Mesendoderm (in vitro differentiated cells): ENCODE data around the gene TRAPPC3L.

ENCODE experiments used
- DNase-seq: peaks from one replicate; pipeline ENCODE4 v3.0.0; 2013
- H2AK5ac ChIP-seq: 2 replicates; pipeline ENCODE4 v1.6.1; 2013; ENCODE audit warnings: low read length, inconsistent platforms
- H2BK120ac ChIP-seq: 2 replicates; pipeline ENCODE4 v1.6.1; 2013; ENCODE audit warnings: low read depth, mild to moderate bottlenecking, low read length, moderate library complexity, mixed read lengths
- H2BK15ac ChIP-seq: replicated peaks from 2 replicates; pipeline ENCODE4 v1.6.1; 2013; ENCODE audit warnings: low read depth, mild to moderate bottlenecking, moderate library complexity
- H2BK5ac ChIP-seq: 2 replicates; pipeline ENCODE4 v1.6.1; 2013; ENCODE audit warnings: low read length, inconsistent platforms
- H3K18ac ChIP-seq: 2 replicates; pipeline ENCODE4 v1.6.1; 2013; ENCODE audit warnings: mild to moderate bottlenecking, low read length, mixed read lengths
- H3K23ac ChIP-seq: one replicate; pipeline ENCODE4 v1.6.1; 2013; ENCODE audit warnings: low read length
- H3K27ac ChIP-seq: 2 replicates; pipeline ENCODE4 v1.5.1; 2013; ENCODE audit warnings: low read depth, mild to moderate bottlenecking, inconsistent platforms, low read length, moderate library complexity
- H3K27me3 ChIP-seq: 2 replicates; pipeline ENCODE4 v1.6.1; 2013; ENCODE audit warnings: low read length, control low read depth, mild to moderate bottlenecking, inconsistent platforms; ENCODE audit not compliant: insufficient read depth, poor library complexity
- H3K36me3 ChIP-seq: 2 replicates; pipeline ENCODE4 v1.6.1; 2013; ENCODE audit warnings: low read length, inconsistent platforms; ENCODE audit not compliant: control insufficient read depth, insufficient read depth
- H3K4ac ChIP-seq: one replicate; pipeline ENCODE4 v1.6.1; 2013; ENCODE audit warnings: low read depth, mild to moderate bottlenecking, low read length, moderate library complexity
- H3K4me1 ChIP-seq: 2 replicates; pipeline ENCODE4 v1.6.1; 2013; ENCODE audit warnings: low read depth, low read length, inconsistent platforms; ENCODE audit not compliant: control insufficient read depth
- H3K4me2 ChIP-seq: 2 replicates; pipeline ENCODE4 v1.6.1; 2013; ENCODE audit warnings: low read length
- H3K4me3 ChIP-seq: 2 replicates; pipeline ENCODE4 v1.5.1; 2013; ENCODE audit warnings: mild to moderate bottlenecking, low read length
- H3K56ac ChIP-seq: one replicate; pipeline ENCODE4 v1.6.1; 2013; ENCODE audit warnings: low read length
- H3K79me1 ChIP-seq: 2 replicates; pipeline ENCODE4 v1.6.1; 2013; ENCODE audit warnings: low read length, inconsistent platforms
- H3K79me2 ChIP-seq: 2 replicates; pipeline ENCODE4 v1.6.1; 2013; ENCODE audit warnings: mild to moderate bottlenecking, low read length; ENCODE audit not compliant: control insufficient read depth, insufficient read depth
- H3K9ac ChIP-seq: 2 replicates; pipeline ENCODE4 v1.6.1; 2013; ENCODE audit warnings: low read length, inconsistent platforms
- H4K5ac ChIP-seq: one replicate; pipeline ENCODE4 v1.6.1; 2013; ENCODE audit warnings: low read length
- H4K8ac ChIP-seq: one replicate; pipeline ENCODE4 v1.6.1; 2013; ENCODE audit warnings: low read depth, mild to moderate bottlenecking, control low read depth, low read length, moderate library complexity
- WGBS: extraction: QIAGEN DNeasy Blood & Tissue Kit; methylation state at CpG from one replicate; pipeline ENCODE4 v1.1.7; 2013; ENCODE audit warnings: low lambda C conversion rate, missing lambda C conversion rate; ENCODE audit not compliant: insufficient coverage; ENCODE audit errors: extremely low coverage; 5-methylcytosine and 5-hydroxymethylcytosine counted together

TRAPPC3L gene

DNA sequence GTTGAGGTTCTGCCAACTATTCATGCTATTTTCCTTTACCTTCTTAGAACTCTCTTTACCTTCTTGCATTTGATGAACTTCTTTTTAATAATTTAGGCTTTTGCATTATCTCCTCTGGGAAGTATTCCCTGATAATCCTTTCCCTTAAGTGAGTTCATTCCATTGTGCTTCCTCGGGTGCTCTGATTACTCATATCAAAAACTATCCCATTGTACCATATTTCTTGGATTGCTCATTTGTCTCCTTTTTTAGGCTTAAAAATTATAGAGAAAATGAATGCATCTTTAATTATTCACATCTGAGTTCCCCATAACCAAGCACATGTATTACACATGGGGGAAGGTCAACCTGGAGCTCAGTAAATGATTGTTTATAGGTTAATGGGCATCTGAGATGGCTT is 10.6 kb upstream of the TRAPPC3L start:
- Histone ChIP-seq H4K5ac (no peak overlapping the region), H2BK15ac (no peak overlapping the region), H3K27me3 (no peaks in the 10 kb centered on the region), H3K4ac (no peak overlapping the region), H3K4me3 (no peak overlapping the region), H3K79me2 (no peaks in the 10 kb centered on the region), H3K27ac (no peak overlapping the region), H3K23ac (no peak overlapping the region), H3K36me3 (no peaks in the 10 kb centered on the region), H3K18ac (no peak overlapping the region), H4K8ac (no peak overlapping the region), H3K4me2 (no peak overlapping the region), H2BK120ac (no peak overlapping the region), H3K79me1 (no peaks in the 10 kb centered on the region), H2AK5ac (no peak overlapping the region), H3K4me1 (no peaks in the 10 kb centered on the region), H3K56ac (no peak overlapping the region), H3K9ac (no peak overlapping the region), H2BK5ac (no peak overlapping the region)
- WGBS: no CpG with 5 or more reads among the region's 1 CpG
- DNase-seq: no peak

DNA sequence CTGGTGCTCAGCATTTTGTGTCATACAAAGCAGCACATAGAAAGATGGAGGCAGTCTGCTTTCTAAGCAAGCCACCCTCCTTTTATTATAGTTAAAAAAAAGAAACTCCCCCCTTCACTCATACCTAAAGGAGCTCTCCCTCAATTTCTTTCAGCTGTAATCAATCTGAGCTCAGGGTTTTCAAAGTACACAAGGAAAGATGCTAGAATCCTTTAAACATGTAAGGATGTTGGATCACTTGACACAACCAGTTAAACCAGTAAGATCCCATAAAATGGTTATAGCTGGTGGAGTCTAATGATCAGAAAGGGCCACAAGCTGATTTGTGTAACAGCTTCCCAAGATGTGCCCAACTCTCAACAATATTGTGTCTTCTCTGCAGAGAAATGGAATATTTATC is 8.0 kb upstream of the TRAPPC3L start, which contains the start of gene CALHM4:
TSS of gene CALHM4 (plus strand) at position 301 of the 400 bp plus-strand sequence. CDS start at position 344, 43 bp downstream.
- Histone ChIP-seq H3K18ac (no peak within 1 kb of the TSS), H3K56ac (no peak within 1 kb of the TSS), H3K79me1 (no peaks in the 10 kb centered on the region)

DNA sequence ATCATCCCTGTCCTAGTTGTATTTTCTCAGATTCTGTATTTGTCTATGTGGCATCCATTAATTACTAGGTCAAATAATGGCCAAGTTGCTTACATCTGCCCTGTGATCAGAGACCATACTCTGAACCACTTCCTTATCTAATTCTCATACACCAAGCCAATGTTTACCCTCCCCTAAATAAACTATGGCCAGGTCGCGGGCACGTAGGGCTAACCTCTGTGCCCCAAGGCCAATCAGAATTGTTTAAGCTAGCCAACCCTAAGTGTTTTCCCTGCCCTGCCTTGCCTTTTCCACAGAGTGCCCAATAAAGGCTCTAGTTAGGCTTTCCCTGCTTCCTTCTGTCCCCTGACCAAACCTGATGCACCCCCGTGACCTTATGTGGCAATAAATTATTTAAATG is 5.3 kb upstream of the TRAPPC3L start:
- WGBS: no CpG with 5 or more reads among the region's 4 CpGs
- DNase-seq: no peak
- H2AK5ac ChIP-seq: no peak overlapping the region
- no peak overlapping the region for H2BK120ac ChIP-seq
- H4K5ac ChIP-seq: no peak overlapping the region
- H3K23ac ChIP-seq: no peak overlapping the region
- H2BK15ac ChIP-seq: no peak overlapping the region
- H3K18ac ChIP-seq: no peak overlapping the region
- no peak overlapping the region for H3K56ac ChIP-seq
- no peaks in the 10 kb centered on the region for H3K27me3 ChIP-seq
- H3K4me1 ChIP-seq: no peaks in the 10 kb centered on the region
- no peak overlapping the region for H4K8ac ChIP-seq
- H3K4ac ChIP-seq: no peak overlapping the region
- no peak overlapping the region for H2BK5ac ChIP-seq
- H3K9ac ChIP-seq: no peak overlapping the region
- H3K36me3 ChIP-seq: no peaks in the 10 kb centered on the region
- no peaks in the 10 kb centered on the region for H3K79me2 ChIP-seq
- H3K4me3 ChIP-seq: no peak overlapping the region
- no peaks in the 10 kb centered on the region for H3K79me1 ChIP-seq
- no peak overlapping the region for H3K27ac ChIP-seq
- no peak overlapping the region for H3K4me2 ChIP-seq

More for the DNA sequence above, 8.0 kb upstream of the TRAPPC3L start, which contains the start of gene CALHM4:
- no peaks in the 10 kb centered on the region for H3K4me1 ChIP-seq
- no peaks in the 10 kb centered on the region for H3K79me2 ChIP-seq
- no peak within 1 kb of the TSS for H3K4me3 ChIP-seq
- H2AK5ac ChIP-seq: no peak within 1 kb of the TSS
- no peak within 1 kb of the TSS for H3K23ac ChIP-seq
- no peak within 1 kb of the TSS for H3K4me2 ChIP-seq
- no peak within 1 kb of the TSS for H4K8ac ChIP-seq
- no peak for DNase-seq
- no peaks in the 10 kb centered on the region for H3K27me3 ChIP-seq
- H3K27ac ChIP-seq: no peak within 1 kb of the TSS
- H4K5ac ChIP-seq: no peak within 1 kb of the TSS
- no peak within 1 kb of the TSS for H3K9ac ChIP-seq
- H3K4ac ChIP-seq: no peak within 1 kb of the TSS
- no peak within 1 kb of the TSS for H2BK120ac ChIP-seq
- no peaks in the 10 kb centered on the region for H3K36me3 ChIP-seq
- no peak within 1 kb of the TSS for H2BK15ac ChIP-seq
- no peak within 1 kb of the TSS for H2BK5ac ChIP-seq

DNA sequence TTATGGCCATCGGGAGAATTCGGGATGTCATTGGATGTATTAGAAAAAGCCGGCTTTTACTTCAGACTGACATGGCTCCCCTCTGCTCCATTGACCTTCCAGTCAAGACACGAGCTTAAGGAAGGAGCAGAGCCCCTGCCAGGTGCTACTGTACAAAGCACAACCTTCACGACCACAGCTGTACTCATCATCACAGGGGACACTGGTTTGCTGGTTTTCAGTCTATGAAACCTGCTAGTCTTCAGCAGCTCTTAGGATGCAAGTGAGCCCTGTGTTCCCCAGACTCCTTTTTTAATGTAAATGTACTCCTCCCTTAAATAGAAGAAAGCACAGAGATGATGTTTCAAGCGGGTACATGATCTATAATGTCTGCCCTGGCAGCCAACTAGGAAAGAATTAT is 1.9 kb upstream of the TRAPPC3L start:
- DNase-seq: no peak
- Histone ChIP-seq H3K27ac (no peak overlapping the region), H3K4me3 (no peak overlapping the region), H3K18ac (no peak overlapping the region), H4K5ac (no peak overlapping the region), H4K8ac (no peak overlapping the region), H2BK15ac (no peak overlapping the region), H3K79me1 (no peaks in the 10 kb centered on the region), H3K4me1 (no peaks in the 10 kb centered on the region), H3K27me3 (no peaks in the 10 kb centered on the region), H3K79me2 (no peaks in the 10 kb centered on the region), H3K56ac (no peak overlapping the region), H2AK5ac (no peak overlapping the region), H2BK120ac (no peak overlapping the region), H3K36me3 (no peaks in the 10 kb centered on the region), H3K9ac (no peak overlapping the region), H2BK5ac (no peak overlapping the region), H3K4ac (no peak overlapping the region), H3K4me2 (no peak overlapping the region), H3K23ac (no peak overlapping the region)
- WGBS: no CpG with 5 or more reads among the region's 6 CpGs

DNA sequence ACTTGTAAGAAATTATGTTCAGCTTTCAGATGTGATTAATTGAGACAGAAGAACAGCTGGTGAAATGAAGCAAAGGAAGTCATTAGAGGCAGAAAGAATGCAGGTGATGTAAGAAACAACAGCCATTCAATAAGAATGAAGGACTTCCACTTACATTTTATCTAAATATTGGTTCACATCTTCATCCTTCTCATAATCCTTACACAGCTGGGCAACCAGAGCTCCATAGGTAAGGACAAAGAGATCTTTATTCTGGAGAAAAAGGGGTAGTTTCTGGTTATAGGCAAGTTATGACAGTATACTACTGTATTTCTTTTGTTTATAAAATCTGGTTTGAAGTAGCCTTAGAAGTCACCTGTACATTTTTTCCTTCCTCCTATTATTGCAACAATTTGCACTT is 2.3 kb downstream of the TRAPPC3L start:
- Histone ChIP-seq H2AK5ac (no peak overlapping the region), H3K79me1 (no peaks in the 10 kb centered on the region)
- DNase-seq: no peak

DNA sequence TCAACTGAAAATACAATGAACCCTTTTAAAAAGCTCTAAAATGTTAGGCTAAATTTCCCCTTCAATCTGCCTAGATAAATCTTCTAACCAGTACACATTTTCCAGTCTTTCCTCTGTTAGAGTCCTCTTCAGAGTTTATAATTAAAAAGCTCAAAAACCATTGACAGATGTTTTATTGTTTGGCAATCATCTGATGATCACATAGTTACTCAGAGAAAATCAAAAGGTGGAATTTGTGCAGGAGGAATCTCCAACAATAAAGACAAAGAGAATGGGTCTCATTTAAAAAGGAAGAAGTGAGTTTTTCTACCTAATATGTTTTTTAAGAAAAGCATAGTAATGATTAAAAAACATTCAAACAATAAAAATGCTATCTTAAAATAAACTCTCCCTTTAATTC is 3.1 kb downstream of the TRAPPC3L start:
- Histone ChIP-seq H3K9ac (no peak overlapping the region), H2BK15ac (no peak overlapping the region), H3K23ac (no peak overlapping the region), H3K79me1 (no peaks in the 10 kb centered on the region), H3K79me2 (no peaks in the 10 kb centered on the region), H3K4me3 (no peak overlapping the region), H2BK5ac (no peak overlapping the region), H2BK120ac (no peak overlapping the region), H4K5ac (no peak overlapping the region), H3K27ac (no peak overlapping the region), H3K4me1 (no peaks in the 10 kb centered on the region), H3K56ac (no peak overlapping the region), H3K18ac (no peak overlapping the region), H4K8ac (no peak overlapping the region), H3K4me2 (no peak overlapping the region), H3K36me3 (no peaks in the 10 kb centered on the region), H2AK5ac (no peak overlapping the region), H3K4ac (no peak overlapping the region), H3K27me3 (no peaks in the 10 kb centered on the region)
- DNase-seq: no peak

More for the DNA sequence above, 2.3 kb downstream of the TRAPPC3L start:
- Histone ChIP-seq H2BK120ac (no peak overlapping the region), H3K56ac (no peak overlapping the region), H3K27ac (no peak overlapping the region), H3K4ac (no peak overlapping the region), H3K27me3 (no peaks in the 10 kb centered on the region), H2BK5ac (no peak overlapping the region), H3K4me1 (no peaks in the 10 kb centered on the region), H3K79me2 (no peaks in the 10 kb centered on the region), H3K4me2 (no peak overlapping the region), H3K18ac (no peak overlapping the region), H4K5ac (no peak overlapping the region), H2BK15ac (no peak overlapping the region), H4K8ac (no peak overlapping the region), H3K4me3 (no peak overlapping the region), H3K23ac (no peak overlapping the region), H3K9ac (no peak overlapping the region), H3K36me3 (no peaks in the 10 kb centered on the region)
